Loucy (cell line): ENCODE data around the gene LKAAEAR1.

ENCODE experiments used
- H2AFZ ChIP-seq: fragments of 200-600 bp; sonication (generic); 2 replicates; pipeline ENCODE4 v1.6.0; 2016; ENCODE audit warnings: antibody characterized with exemption, mild to moderate bottlenecking, low read length, moderate library complexity
- H3F3A ChIP-seq: fragments of 200-600 bp; 2 replicates; pipeline ENCODE4 v1.6.0; 2016; ENCODE audit warnings: antibody characterized with exemption, low read depth, mild to moderate bottlenecking
- H3K27me3 ChIP-seq: fragments of 200-600 bp; sonication (generic); 2 replicates; pipeline ENCODE4 v1.6.1; 2014; ENCODE audit warnings: low read length, mild to moderate bottlenecking; ENCODE audit not compliant: insufficient read depth, poor library complexity, severe bottlenecking
- H3K36me3 ChIP-seq: fragments of 200-600 bp; sonication (generic); 2 replicates; pipeline ENCODE4 v1.6.1; 2016; ENCODE audit warnings: low read length; ENCODE audit not compliant: insufficient read depth
- H3K4me1 ChIP-seq: fragments of 200-600 bp; sonication (generic); 2 replicates; pipeline ENCODE4 v1.5.1; 2014; ENCODE audit warnings: low read length, mild to moderate bottlenecking; ENCODE audit not compliant: insufficient read depth, poor library complexity, severe bottlenecking
- H3K4me2 ChIP-seq: fragments of 200-600 bp; sonication (generic); 2 replicates; pipeline ENCODE4 v1.6.0; 2014; ENCODE audit warnings: antibody characterized with exemption, low read length, low read depth, mild to moderate bottlenecking; ENCODE audit not compliant: poor library complexity, severe bottlenecking
- H3K4me3 ChIP-seq: fragments of 200-600 bp; sonication (generic); 2 replicates; pipeline ENCODE4 v1.5.1; 2014; ENCODE audit warnings: low read length, mild to moderate bottlenecking, mixed read lengths; ENCODE audit not compliant: poor library complexity, severe bottlenecking
- H3K79me2 ChIP-seq: fragments of 200-600 bp; sonication (generic); 2 replicates; pipeline ENCODE4 v1.6.1; 2014; ENCODE audit warnings: low read length; ENCODE audit not compliant: insufficient read depth
- H3K9ac ChIP-seq: fragments of 200-600 bp; sonication (generic); 2 replicates; pipeline ENCODE4 v1.6.0; 2014; ENCODE audit warnings: mild to moderate bottlenecking, low read depth, low read length, moderate library complexity; ENCODE audit not compliant: poor library complexity, severe bottlenecking
- H3K9me2 ChIP-seq: fragments of 200-600 bp; sonication (generic); replicated peaks from 2 replicates; pipeline ENCODE4 v1.6.1; 2016; ENCODE audit warnings: low read depth, low read length, mixed read lengths
- H3K9me3 ChIP-seq: fragments of 200-600 bp; sonication (generic); 2 replicates; pipeline ENCODE4 v1.6.1; 2014; ENCODE audit warnings: mild to moderate bottlenecking, antibody characterized with exemption, low read length, low read depth; ENCODE audit not compliant: insufficient read depth
- H4K20me1 ChIP-seq: fragments of 200-600 bp; sonication (generic); 2 replicates; pipeline ENCODE4 v1.6.0; 2014; ENCODE audit warnings: antibody characterized with exemption, low read length, mild to moderate bottlenecking; ENCODE audit not compliant: insufficient read depth, poor library complexity, severe bottlenecking
- CTCF ChIP-seq: fragments of 200-600 bp; sonication (generic); conservative IDR thresholded peaks from 2 replicates; pipeline ENCODE4 v1.5.1; 2014; ENCODE audit warnings: mild to moderate bottlenecking, antibody characterized with exemption, low read length
- EZH2phosphoT487 ChIP-seq: fragments of 200-600 bp; IDR thresholded peaks from 2 replicates; pipeline ENCODE4 v1.6.1; 2018; ENCODE audit warnings: antibody characterized with exemption, mild to moderate bottlenecking, moderate library complexity, borderline replicate concordance

Gene LKAAEAR1

DNA sequence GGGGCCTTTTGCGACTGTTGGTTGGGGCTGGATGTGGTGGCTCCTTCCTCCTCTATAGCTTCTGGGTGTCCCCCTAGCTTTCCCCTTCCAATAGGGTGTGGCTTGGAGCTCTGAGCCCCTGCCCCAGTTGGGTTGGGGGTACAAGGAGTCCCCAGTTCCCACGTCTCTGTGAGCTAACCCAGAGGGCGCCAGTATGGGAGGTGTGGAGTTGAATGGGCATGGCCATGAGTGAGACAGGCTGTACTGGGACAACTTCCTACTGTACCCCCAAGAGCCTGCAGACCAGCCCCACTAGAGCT, 47.0 kb downstream of the LKAAEAR1 start:
- H3K27me3 ChIP-seq = no peaks in the 10 kb centered on the region
- no peak overlapping the region for H2AFZ ChIP-seq
- no peaks in the 10 kb centered on the region for H3K79me2 ChIP-seq
- no peaks in the 10 kb centered on the region for H4K20me1 ChIP-seq
- peak overlapping the region; percentile 44 for H3K9ac ChIP-seq
- no peaks in the 10 kb centered on the region for H3K9me3 ChIP-seq
- peaks cover 56% of the 10 kb centered on the region for H3K4me1 ChIP-seq
- H3K4me2 ChIP-seq = peak overlapping the region; percentile 83
- H3K9me2 ChIP-seq = no peaks in the 10 kb centered on the region
- no peak for TF ChIP-seq CTCF
- TF ChIP-seq EZH2phosphoT487 = no peak
- peaks cover 8% of the 10 kb centered on the region; the same call in 1 of the 2 replicates for H3K36me3 ChIP-seq
- peaks cover 4% of the 10 kb centered on the region; the same call in 1 of the 2 replicates for H3F3A ChIP-seq
- no peak overlapping the region for H3K4me3 ChIP-seq

GRCh38 chr20:64036346-64037198, 47.6 kb downstream of the LKAAEAR1 start:
- Histone ChIP-seq H3K36me3 (peaks cover 14% of the 10 kb centered on the region; the same call in 1 of the 2 replicates), H4K20me1 (no peaks in the 10 kb centered on the region), H3K9me3 (no peaks in the 10 kb centered on the region), H3K9ac (peak overlapping the region; percentile 44), H3K9me2 (no peaks in the 10 kb centered on the region), H3K4me2 (peak overlapping the region; percentile 83), H2AFZ (no peak overlapping the region), H3K79me2 (no peaks in the 10 kb centered on the region), H3K4me3 (no peak overlapping the region), H3K4me1 (peaks cover 50% of the 10 kb centered on the region), H3K27me3 (no peaks in the 10 kb centered on the region), H3F3A (peaks cover 4% of the 10 kb centered on the region; the same call in 1 of the 2 replicates)
- TF ChIP-seq EZH2phosphoT487 (no peak), CTCF (no peak)

GRCh38 chr20:64035933-64036345, 48.3 kb downstream of the LKAAEAR1 start, which contains the start of gene C20orf204:
Gene C20orf204 (plus strand): TSS chr20:64036182. CDS start chr20:64036324, 142 bp downstream.
- Histone ChIP-seq H3K4me3 (no peak within 1 kb of the TSS), H3K4me2 (peak within 1 kb of the TSS; percentile 83), H2AFZ (no peak within 1 kb of the TSS), H3K9ac (peak within 1 kb of the TSS; percentile 44), H3K27me3 (no peaks in the 10 kb centered on the region), H3K9me2 (no peaks in the 10 kb centered on the region), H3F3A (peaks cover 4% of the 10 kb centered on the region; the same call in 1 of the 2 replicates), H3K9me3 (no peaks in the 10 kb centered on the region), H3K79me2 (no peaks in the 10 kb centered on the region), H3K36me3 (peaks cover 17% of the 10 kb centered on the region; the same call in 1 of the 2 replicates), H3K4me1 (peaks cover 49% of the 10 kb centered on the region), H4K20me1 (no peaks in the 10 kb centered on the region)
- TF ChIP-seq CTCF = no peak
- no peak for TF ChIP-seq EZH2phosphoT487
